ENCODE results near the gene RAB8A.

DNA sequence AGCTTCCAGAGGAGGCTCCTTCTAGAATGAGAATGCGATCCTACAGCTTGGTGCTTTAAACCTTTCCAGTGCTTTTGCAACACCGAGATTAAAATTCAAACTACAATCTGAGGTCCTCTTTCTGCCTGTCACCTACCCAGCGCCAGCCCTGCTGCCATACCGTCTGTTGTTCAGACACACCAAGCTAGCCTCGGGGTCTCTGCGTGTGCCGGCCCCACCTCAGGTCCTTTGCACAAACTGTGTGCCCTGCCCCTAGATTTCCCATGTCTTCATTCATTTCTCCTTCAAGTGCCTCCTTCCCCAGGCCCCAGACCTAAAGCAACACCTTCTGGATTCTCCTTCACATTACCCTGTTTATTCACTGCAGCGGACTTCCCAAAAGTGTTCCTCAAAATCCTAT, 42.9 kb downstream of the RAB8A start:
- no peak for TF ChIP-seq CTCF (conservative IDR thresholded peaks at IDR 0.05; ENCODE audit: low read depth in 2 of 2)
- no peak for TF ChIP-seq EZH2phosphoT487 (IDR thresholded peaks at IDR 0.05; ENCODE audit: unreplicated experiment)
- no peak for TF ChIP-seq POLR2AphosphoS5 (IDR thresholded peaks at IDR 0.05; ENCODE audit: low read depth)
- TF ChIP-seq EZH2 (IDR thresholded peaks at IDR 0.05; ENCODE audit: low read depth, unreplicated experiment), result no peak
- TF ChIP-seq NANOG (IDR thresholded peaks at IDR 0.05; ENCODE audit: borderline replicate concordance), result no peak
- TF ChIP-seq, protein P1, sequence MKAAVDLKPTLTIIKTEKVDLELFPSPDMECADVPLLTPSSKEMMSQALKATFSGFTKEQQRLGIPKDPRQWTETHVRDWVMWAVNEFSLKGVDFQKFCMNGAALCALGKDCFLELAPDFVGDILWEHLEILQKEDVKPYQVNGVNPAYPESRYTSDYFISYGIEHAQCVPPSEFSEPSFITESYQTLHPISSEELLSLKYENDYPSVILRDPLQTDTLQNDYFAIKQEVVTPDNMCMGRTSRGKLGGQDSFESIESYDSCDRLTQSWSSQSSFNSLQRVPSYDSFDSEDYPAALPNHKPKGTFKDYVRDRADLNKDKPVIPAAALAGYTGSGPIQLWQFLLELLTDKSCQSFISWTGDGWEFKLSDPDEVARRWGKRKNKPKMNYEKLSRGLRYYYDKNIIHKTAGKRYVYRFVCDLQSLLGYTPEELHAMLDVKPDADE (IDR thresholded peaks at IDR 0.05), result no peak

Measured in GM23338 (cell line).